Left kidney (tissue), 8 donors: ENCODE results near the gene MLXIP. TPM values are rescaled to one million over a fixed set of nuclear protein-coding genes. Genes with fewer than 3 reads are reported as not detected.
"Not testable (repeated sequence)": the region's sequence is repeated elsewhere in the genome, so short reads cannot be mapped to it uniquely, and the experiment has no call there.

Experiments used
- DNase-seq: peaks from one replicate; pipeline ENCODE4 v3.0.0-alpha.2; 2013
- long read RNA-seq, 8 donors: transcript quantifications; one replicate each; lab custom pipeline, GENCODE V29; 2026
- polyA plus RNA-seq: library from polyadenylated mRNA; unstranded; fragments of 120-200 nt; gene quantifications from one replicate; pipeline ENCODE4 v1.2.1, GENCODE V29; 2013; ENCODE audit not compliant: insufficient read length

The MLXIP gene, protein sequence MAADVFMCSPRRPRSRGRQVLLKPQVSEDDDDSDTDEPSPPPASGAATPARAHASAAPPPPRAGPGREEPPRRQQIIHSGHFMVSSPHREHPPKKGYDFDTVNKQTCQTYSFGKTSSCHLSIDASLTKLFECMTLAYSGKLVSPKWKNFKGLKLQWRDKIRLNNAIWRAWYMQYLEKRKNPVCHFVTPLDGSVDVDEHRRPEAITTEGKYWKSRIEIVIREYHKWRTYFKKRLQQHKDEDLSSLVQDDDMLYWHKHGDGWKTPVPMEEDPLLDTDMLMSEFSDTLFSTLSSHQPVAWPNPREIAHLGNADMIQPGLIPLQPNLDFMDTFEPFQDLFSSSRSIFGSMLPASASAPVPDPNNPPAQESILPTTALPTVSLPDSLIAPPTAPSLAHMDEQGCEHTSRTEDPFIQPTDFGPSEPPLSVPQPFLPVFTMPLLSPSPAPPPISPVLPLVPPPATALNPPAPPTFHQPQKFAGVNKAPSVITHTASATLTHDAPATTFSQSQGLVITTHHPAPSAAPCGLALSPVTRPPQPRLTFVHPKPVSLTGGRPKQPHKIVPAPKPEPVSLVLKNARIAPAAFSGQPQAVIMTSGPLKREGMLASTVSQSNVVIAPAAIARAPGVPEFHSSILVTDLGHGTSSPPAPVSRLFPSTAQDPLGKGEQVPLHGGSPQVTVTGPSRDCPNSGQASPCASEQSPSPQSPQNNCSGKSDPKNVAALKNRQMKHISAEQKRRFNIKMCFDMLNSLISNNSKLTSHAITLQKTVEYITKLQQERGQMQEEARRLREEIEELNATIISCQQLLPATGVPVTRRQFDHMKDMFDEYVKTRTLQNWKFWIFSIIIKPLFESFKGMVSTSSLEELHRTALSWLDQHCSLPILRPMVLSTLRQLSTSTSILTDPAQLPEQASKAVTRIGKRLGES
- 43.0 TPM for polyA plus RNA-seq
- long read RNA-seq, donor 1, full-length matches to known transcripts: 8 of 15 reads
- long read RNA-seq, donor 1, partial matches to known transcripts: 7 of 15 reads
- long read RNA-seq, donor 1, other reads (novel, unspliced or antisense): 0 of 15 reads
- long read RNA-seq, donor 2, full-length matches to known transcripts: 2 of 46 reads
- long read RNA-seq, donor 2, partial matches to known transcripts: 44 of 46 reads
- long read RNA-seq, donor 2, other reads (novel, unspliced or antisense): 0 of 46 reads
- long read RNA-seq, donor 3, full-length matches to known transcripts: 4 of 16 reads
- long read RNA-seq, donor 3, partial matches to known transcripts: 12 of 16 reads
- long read RNA-seq, donor 3, other reads (novel, unspliced or antisense): 0 of 16 reads
- long read RNA-seq, donor 4: 0 reads
- long read RNA-seq, donor 5, full-length matches to known transcripts: 2 of 2 reads
- long read RNA-seq, donor 5, partial matches to known transcripts: 0 of 2 reads
- long read RNA-seq, donor 5, other reads (novel, unspliced or antisense): 0 of 2 reads
- long read RNA-seq, donor 6, full-length matches to known transcripts: 4 of 9 reads
- long read RNA-seq, donor 6, partial matches to known transcripts: 5 of 9 reads
- long read RNA-seq, donor 6, other reads (novel, unspliced or antisense): 0 of 9 reads
- long read RNA-seq, donor 7, full-length matches to known transcripts: 4 of 12 reads
- long read RNA-seq, donor 7, partial matches to known transcripts: 8 of 12 reads
- long read RNA-seq, donor 7, other reads (novel, unspliced or antisense): 0 of 12 reads
- long read RNA-seq, donor 8, full-length matches to known transcripts: 2 of 18 reads
- long read RNA-seq, donor 8, partial matches to known transcripts: 16 of 18 reads
- long read RNA-seq, donor 8, other reads (novel, unspliced or antisense): 0 of 18 reads

DNA sequence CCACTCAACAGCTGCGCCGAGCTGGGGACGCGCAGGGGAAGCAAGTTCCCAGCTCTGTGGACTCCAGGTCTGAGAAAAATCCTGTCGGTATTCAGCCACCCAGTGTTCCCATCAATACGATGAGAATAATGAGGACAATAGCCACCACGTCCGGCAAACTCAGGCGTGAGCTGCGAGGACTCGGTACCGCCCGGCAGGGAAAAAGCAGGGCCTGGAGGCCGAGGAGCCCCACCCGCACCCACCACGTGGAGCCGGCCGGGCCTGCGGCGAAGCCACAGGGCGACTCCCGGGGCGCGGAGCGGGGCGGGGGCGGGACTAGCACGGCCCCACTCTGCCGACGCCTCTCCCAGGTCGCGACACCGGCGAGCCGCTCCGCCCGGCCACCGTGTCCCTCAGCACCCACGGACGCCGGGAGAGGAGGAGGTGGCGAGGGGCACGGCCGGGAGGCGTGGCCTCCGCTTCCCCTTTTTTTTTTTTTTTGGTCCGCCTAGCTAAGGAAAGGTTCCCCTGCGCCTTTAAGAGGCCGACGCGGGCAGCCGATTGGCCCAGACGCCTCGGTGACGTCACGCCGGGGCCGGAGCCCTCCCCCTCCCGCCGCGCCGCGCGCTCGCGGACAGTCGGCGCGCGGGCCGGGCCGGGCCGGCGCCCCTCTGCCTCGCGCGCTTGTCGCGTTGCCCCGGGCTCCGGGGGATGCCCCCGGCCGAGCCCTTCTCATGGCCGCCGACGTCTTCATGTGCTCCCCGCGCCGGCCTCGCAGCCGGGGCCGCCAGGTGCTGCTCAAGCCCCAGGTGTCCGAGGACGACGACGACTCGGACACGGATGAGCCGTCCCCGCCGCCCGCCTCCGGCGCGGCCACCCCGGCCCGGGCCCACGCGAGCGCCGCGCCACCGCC is at the start of gene MLXIP:
TSS of gene MLXIP (plus strand) at position 616 of the 892 bp plus-strand sequence. CDS start at position 714, 98 bp downstream.
- DNase-seq: peak; percentile 90

DNA sequence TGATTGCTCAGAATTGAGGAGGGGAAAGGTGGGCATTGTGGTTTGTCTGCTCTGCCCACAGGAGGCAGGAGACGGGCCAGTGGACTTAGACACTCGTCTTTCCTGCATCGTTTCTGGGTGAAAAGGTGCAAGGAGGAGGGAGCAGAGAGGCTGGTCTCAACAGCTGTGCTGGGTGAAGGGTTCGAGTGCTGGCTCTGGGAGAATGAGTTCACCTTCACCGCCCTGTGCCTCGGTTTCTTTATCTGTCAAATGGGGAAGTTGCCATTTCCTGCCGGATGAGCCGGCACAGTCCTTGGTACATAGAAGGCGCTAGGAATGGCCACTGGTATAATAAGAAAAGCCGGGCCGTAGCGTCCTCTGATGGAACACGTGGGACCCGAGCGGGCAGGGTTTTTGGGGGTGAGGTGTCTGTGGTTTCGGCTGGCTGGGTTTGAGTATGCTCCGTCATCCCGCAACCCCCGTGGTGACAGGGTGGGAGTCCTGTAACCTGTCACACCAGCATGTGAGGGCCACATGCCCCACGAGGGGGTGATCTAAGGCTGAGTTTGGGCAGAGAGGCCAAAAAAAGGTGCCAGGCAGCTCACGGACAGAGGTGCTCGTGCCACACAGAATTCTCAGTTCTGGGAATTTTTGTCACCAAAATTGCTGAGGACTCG is 49.5 kb upstream of the MLXIP start:
- no peak for DNase-seq

DNA sequence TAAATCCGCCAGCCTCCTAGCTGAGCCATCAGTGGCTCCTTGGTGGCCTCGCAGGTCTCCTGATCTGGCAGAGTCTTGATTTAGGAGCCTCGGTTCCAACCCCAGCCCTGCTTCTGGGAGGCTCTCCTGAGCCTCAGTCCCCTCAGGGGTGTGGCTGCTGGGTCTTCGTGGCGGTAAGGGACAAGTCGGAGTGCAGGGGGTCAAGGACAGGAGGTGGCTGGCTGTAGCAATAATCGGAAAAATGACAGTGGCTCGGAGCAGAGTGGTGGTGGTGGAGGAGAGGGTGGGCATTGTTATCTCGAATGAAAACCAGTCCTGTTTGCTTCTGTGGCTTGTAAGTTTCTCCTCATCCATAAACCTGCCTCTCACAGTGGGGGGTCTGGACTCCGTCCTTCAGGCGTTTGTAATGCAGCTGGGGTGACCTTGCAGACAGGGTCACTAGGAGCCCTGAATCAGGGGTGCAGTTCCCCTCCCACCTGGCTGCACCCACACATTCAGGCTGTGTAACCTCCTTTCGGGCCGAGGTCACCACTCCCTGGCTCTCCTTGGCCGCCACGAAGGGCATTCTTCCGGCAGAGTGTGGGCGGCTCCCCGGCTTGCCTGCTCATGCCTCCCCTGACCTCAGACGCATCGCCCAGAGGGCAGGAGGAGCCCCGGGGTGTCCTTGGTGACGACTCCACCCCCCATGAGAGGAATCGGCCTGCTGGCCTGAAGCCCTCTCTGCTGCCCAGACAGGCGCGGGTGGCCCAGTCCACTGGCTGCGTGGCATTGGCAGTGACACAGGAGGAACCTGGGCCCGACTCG is 48.7 kb upstream of the MLXIP start:
- no peak for DNase-seq

DNA sequence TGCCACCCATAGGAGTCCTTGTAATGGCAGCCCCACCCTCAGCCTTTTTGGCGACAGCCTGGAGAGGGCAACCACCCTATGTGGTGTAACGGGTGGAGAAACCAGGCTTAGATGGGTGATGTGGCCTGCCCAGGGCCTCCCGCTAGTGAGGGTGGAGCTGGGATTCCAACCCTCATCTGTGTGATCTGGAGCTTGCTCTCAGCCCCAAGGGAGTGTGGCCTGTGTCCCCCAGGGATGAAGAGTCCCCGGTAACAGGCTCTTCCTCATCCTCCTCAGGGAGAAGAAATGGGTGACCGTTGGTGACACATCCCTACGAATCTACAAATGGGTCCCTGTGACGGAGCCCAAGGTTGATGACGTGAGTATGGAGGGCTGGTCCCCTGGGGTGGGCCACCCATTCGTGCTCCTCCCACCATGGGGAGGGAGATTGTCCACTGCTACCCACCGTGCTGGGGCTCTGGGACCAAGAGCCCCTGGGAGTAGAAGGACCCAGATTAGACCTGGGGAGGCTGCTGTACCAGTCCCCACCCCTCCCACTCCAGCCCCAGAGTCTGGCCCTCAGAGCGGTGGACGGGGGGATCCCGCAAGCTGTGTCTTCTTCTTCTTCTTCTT is 48.0 kb upstream of the MLXIP start:
- no peak for DNase-seq

DNA sequence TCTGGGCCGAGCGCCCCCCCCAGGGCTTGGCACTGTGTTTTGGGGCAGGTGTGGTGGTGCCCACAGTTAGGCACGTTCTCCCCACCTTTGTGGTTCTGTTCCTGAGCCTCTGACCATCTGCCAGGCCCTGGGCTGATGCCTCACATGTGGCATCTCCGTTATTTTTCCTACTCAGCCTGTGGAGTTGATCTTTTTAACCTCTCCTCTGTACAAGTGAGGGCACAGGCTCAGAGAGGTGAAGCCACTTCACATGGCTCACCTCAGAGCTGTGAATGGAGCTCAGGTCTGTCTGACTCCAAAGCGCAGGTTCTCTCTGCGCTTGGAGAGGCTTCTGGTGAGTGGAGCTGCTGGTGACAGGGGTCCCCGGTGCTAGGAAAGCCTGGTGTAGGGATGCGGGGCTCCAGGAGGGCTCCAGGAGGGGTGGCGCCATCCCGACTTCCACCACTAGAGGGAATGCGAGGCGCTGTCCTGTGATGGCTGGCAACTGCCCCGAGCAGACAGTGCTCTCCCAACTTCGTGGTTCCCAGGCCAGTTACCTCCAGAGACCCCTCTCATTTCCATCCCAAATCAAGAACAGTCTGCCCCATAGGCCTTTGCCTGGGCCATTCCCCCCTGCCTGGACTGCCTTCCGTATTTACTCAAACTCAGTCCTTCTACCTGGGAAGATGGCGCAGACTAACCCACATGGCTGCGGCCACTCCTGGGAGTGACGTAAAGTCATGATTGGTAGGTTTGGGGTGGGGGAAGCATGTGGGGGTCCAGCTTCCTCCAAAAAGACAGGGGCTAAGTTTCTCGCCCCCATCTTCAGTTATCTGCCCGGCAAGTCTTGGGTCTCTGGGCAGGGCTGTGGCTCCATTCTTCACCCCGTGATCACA is 47.0 kb upstream of the MLXIP start:
- DNase-seq: no peak

DNA sequence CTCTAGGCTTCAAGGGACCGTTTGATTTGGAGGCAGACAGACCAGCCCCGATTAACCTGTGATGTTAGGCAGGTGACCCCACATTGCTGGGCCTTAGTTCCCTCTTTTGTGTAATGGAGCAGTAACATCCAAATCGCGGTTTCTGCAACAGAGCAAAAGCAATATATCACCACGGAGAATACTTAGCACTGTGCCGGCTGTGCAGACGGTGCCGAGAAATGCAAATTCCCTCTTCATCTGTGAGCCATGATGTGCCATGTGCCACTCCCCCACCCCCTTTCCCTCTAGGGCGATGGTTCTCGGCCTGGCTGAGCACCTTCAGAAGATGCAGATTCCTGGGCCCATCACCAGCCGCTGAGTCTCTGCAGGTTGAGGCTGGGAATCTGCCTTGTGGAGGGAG is 46.0 kb upstream of the MLXIP start:
- no peak for DNase-seq

DNA sequence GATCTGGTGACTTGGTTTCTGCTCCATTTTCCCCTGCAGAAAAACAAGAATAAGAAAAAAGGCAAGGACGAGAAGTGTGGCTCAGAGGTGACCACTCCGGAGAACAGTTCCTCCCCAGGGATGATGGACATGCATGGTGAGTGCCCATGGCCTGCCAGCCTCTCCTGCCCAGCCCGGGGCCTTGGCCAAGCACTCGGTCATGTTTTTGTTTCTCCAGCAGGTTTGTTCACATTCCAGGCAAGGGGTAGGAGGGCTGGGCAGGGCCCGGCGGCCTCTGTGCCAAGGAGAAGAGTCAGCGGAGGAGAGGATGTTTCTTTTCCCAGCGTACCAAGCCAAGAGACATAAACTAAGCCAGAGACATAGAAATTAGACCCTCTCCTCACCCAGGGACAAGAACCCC is 43.3 kb upstream of the MLXIP start:
- DNase-seq: no peak

DNA sequence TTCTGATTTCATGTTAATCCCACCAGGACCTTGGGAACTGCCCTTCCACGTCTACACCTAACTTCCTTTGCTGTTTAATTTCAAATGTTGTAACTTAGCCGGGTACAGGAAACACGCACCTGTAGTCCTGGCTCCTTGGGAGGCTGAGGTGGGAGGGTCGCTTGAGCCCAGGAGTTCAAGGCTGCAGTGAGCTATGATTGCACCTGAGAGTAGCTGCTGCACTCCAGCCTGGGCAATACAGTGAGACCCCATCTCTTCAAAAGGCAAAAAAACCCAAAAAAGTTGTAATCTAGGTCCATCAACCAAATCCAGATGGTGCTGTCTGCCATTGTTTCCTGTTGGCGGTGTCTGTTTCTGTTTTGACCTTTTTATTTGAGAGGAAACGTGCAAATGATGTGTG is 42.4 kb upstream of the MLXIP start:
- no peak for DNase-seq

DNA sequence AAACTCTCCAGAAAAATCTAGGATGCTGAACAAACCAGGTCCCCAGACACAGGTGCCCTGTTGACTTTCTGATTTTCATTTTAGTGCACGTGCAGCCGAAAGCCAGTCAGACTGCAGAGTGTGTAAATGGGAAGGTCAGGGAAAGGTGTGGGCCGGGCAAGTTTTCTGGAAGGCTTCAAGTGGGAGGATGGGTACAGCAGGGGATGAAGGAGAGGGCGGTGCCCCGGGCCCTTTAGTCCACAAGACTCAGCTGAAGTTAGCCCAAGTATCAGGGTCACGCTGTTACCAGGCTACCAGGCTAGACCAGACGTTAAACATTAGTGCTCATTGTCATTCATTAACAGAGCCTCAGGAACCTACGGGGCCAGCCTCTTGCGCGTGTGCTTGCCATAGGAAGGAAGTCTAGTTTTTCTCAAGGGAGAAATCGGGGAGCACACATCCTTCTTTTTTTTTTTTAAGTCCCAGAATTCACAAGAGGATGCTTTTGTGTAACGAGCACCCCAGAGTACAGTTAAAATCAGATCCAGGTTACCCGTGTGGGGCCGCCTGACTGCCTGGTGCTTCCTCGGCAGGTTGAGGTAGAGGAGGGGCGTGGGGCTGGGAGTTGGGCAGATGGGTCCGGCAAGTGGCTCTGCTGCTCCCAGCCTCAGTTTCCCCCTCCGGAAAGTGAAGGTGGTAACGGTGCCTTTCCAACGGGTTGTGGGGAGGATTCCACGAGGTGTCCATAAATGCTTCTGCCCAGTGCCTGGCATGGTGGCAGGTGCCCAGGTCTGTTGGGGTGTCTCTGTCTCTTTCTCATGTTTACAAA is 37.8 kb upstream of the MLXIP start:
- peak; percentile 71 for DNase-seq

DNA sequence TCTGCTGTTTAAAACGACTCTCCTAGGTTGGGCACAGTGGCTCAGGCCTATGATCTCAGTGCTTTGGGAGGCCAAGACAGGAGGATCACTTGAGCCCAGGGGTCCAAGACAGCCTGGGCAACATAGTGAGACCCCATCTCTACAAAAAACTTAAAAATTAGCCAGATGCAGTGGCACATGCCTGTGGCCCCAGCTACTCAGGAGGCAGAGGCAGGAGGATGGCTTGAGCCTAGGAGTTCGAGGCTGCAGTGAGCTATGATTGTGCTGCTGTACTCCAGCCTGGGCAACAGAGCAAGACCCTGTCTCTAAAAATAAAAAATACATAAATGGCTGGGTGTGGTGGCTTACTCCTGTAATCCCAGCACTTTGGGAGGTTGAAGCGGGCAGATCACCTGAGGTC is 37.1 kb upstream of the MLXIP start:
- not testable (repeated sequence) for DNase-seq

DNA sequence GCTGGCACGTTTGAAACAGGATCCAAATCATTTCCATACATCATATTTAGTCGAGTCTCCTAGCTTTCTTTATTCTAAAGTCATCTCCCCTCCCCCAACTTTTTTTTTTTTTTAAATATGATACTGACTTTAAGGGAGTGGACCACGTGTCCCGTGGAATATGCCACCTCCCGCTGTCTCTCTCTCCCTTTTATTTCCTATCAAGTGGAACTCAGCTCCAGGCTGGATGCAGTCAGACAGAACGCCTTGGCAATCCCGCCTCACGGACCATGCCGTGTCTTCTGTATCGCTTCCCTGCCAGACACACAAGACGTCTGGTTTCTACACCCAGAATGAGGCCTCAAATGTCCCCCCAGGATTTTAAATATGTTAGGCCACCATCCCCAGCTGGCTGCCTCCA is 35.6 kb upstream of the MLXIP start:
- DNase-seq: no peak

DNA sequence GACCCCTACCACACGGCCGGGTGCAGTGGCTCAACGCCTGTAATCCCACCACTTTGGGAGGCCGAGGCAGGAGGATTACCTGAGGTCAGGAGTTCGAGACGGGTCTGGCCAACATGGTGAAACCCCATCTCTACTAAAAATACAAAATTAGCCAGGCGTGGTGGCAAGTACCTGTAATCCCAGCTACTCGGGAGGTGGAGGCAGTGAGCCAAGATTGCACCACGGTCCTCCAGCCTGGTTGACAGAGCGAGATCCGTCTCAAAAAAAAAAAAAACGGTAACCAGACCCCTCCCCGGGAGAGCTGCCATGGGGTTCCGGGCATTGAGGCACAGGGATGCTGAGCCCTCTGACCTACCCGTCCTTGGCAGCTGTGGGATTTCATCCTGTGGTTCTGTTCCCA is 35.1 kb upstream of the MLXIP start:
- DNase-seq: no peak

DNA sequence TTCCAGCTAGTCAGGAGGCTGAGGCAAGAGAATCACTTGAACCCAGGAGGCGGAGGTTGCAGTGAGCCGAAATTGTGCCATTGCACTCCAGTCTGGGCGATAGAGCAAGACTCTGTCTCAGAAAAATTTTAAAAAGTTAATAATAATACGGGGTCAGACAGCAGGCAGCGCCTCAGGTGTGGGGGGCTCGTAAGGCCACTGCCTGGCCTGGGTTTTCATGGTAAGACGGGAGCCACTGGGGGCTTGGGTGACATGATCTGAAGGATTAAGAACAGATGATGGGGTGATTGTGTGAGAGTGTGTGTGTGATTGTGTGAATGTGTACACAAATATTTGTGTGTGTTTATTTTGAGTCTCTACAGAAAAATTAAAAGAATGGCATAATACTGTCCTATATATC is 33.3 kb upstream of the MLXIP start:
- DNase-seq: no peak

DNA sequence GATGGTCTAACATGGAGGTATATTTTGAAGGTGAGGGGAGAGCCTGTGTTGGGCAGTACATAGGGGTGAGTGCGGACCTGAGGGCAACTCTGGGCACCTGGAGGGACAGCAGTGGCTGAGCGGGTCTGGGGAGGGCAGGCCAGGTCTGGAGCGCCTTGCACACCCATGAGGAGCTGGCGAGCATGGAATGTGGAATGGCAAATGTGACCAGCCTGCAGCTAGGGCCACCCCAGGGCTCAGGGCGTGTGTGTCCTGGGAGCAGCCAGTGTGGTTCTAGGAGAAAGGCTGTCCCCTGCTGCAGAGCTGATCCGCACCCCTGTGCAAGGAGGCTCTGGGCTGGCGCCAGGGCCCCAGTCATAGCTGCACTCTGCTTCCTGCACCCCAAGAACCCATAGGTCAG is 32.4 kb upstream of the MLXIP start:
- no peak for DNase-seq

DNA sequence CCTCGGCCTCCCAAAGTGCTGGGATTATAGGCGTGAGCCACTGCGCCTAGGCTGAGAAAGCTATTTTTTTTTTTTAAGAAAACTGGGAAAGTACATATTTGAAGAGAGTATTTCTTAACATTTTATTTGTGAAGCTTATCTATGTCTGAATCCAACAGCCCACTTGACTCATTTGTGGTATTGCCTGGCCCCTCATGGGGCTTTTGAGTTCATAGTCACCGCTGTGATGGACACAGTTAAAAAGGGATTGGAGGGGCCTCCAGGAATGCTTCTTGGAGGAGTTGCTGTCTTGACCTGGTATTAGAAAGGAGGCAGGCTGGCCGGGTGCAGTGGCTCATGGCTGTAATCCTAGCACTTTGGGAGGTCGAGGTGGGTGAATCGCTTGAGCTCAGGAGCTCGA is 30.4 kb upstream of the MLXIP start:
- no peak for DNase-seq

DNA sequence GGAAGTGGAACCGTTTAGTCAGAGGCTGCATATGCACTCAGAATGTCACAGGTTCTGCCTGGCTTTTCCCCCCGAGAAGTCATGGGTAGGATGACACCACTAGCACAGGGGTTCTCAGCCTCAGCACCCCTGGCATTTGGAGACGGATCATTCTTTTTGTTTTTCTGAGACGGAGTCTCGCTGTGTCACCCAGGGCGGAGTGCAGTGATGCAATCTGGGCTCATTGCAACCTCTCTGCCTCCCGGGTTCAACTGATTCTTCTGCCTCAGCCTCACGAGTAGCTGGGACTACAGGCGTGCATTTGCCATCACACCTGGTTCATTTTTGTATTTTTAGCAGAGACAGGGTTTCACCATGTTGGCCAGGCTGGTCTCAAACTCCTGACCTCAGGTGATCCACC is 28.7 kb upstream of the MLXIP start:
- DNase-seq: no peak
